NCI-H2171 treated with DMSO at 0.1 percent for 48 hours (cell line): ENCODE results near the gene NME7.
"Not testable (repeated sequence)": the region's sequence is repeated elsewhere in the genome, so short reads cannot be mapped to it uniquely, and the experiment has no call there.

Source experiments
- DNase-seq: peaks from one replicate; lab custom pipeline; 2025; lab: John Stamatoyannopoulos, UW

Gene NME7

DNA sequence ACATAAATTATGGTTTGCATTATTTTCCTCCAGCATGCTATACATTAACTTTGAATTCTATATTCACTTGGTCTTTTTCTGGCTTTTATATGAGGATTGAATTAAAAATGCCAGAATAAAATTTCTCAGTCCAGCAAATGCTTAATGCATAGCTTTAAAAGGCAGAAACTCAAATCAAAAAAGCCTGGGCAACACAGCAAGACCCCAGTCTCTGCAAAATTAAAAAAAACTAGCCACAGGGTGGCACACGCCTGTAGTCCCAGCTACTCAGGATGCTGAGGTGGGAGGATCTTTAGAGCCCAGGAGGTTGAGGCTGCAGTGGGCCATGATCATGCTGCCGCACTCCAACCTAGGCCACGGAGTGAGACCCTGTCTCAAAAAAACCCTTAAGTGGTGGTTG is 241.3 kb downstream of the NME7 start:
- no peak for DNase-seq

DNA sequence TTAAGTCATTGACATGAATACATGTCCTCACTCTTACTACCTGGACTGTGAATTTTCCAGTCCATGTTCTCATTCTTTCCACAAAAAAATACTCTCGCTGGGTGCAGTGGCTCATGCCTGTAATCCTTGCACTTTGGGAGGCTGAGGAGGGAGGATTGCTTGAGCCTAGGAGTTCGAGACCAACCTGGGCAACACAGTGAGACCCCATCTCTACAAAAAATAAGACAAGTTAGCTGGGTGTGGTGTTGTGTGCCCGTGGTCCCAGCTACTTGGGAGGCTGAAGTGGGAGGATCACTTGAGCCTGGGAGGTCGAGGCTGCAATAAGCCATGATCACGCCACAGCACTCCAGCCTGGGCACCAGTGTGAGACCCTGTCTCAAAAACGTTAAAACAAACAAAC is 242.0 kb downstream of the NME7 start:
- not testable (repeated sequence) for DNase-seq

DNA sequence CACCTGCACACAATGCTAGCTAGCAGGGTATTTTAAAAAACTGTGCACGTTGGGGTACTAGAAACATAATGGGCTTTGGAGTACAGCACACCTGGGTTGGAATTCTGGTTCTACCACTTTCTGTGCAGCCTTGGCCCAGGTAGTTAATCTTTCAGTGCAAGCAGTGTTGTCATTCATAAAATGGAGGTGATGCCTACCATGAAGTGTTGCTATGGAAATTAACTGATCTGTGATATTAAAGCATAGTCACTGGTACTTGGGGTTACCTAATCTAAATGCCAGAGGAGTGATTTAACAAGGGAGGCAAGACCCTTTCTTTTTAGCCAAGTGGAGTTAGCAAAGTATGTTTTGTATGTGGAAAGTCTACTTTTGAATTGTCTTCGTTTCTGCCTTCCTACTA is 243.1 kb downstream of the NME7 start:
- DNase-seq, result no peak

DNA sequence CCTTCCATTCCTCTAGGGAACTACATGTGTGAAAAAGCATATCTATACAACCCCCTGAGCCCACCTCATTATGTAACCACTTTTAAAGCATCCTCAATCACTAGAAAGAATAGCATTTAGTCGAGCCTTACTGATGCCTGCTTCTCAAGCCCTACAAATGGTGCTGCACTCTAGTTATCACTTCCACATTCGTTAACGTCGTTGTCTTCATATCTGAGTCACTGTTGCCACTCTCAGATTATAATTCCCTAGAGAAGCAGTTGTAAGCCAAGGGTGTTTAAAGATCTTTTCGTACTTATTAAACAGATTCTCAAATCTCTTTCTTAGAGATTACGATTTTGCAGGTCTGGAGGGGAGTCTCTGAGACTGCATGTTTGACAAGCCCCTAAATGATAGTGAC is 244.6 kb downstream of the NME7 start:
- no peak for DNase-seq

DNA sequence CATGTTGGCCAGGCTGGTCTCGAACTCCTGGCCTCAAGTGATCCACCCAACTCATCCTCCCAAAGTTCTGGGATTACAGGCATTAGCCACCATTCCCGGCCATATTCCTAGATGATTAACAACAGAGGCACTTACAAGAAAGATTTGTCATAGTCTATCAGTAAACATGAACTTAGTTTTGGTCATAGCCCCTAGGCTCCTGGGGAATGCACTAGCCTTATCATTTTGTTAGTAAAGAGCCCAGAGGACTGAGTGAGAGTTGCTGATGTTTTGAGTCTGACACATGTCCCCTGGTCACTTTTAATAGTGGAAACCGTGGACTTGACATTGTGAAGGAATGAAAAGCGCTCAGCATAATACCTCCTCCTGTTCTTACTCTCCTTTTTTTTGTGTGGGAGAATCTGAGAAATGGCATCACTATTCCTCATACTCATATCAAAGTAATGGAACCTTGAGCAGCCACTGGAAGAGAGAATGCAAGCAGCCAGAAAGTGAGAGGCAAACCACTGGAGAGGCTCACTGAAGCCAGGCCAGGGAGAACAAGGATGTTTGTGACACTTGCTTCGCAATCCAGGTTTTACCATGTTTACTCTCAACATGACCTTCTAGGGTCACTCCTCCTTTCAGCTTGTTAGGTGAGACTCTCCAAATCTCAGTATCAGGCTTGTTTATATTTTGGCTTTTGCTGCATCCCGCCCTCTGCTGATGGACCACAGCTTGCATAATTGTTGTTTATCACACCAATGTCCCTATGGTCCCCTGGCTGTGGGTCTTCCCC is 246.3 kb downstream of the NME7 start:
- DNase-seq, result no peak

DNA sequence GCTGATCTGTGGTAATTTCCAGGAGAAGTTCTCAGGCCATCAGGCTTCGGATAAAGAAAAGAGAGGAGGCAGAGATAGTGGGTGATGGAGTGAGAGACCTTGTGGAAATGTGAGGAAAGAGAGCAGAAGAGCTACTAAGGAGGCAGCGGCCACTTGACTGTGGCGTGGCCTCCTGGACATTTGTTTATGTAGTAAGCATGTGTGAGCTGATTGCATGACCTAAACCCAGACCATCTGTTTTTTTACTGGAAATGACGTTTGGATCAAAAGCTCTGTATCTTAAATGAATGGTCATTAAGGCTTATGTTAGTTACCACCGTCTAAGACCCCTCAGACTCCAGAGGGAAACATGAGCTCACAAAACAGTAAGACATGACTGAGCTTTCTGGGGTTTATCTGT is 247.5 kb downstream of the NME7 start:
- DNase-seq, result no peak

DNA sequence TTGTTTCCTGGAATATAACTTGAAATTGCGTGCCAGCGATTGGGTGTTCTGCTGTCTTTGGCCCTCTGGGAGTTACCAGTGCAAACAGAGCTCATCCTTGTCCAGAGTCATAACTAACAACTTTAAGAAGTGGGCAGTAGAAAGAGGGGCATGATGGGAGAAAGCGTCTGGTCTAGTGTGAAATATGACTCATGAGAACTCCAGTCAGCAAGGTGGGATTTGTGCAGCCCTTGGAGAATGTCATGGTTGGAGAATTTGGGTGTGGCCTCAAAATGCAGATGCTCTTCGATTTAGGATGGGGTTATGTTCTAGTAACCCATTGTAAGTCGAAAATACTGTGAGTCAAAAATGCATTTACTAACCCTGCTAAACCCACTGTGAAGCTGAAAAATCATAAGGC is 248.2 kb downstream of the NME7 start:
- no peak for DNase-seq

DNA sequence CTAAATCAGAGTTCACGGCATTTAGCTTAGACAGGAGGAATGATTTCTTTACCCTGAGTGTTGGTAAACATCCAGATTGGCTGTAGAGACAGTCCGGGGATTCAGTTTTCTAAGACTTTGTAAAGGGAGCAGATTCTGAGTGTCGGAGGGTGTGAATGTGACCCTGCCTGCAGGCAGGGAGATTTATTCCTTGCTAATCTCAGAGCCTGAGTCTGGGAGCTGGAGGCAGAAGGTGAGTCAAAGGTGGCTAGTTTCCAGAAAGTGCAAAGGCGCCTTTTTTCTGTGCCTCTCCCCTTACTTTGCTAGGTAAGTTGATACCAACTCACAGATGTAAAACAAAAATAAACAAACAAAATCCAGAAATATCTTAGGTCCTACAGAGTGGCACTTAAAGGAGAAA is 249.4 kb downstream of the NME7 start:
- DNase-seq, result no peak

DNA sequence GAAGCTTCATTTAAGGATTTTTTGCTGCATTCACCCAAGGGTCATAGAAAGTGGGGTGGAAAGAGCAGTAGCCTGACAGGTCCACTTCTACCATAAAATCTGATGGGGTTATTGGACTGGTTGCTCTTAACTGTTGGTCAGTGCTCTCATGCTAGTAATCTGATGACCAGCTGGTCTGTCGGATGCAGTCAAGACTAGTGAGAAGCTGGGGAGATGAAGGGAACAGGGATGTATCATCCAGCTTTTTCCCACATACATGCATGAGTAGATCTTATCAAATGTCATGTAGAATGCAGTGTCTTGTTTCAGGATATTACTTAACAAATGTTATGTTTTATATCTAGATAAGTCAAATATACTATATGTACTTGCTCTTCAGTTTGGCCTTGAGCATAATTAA is 250.0 kb downstream of the NME7 start:
- DNase-seq, result no peak

DNA sequence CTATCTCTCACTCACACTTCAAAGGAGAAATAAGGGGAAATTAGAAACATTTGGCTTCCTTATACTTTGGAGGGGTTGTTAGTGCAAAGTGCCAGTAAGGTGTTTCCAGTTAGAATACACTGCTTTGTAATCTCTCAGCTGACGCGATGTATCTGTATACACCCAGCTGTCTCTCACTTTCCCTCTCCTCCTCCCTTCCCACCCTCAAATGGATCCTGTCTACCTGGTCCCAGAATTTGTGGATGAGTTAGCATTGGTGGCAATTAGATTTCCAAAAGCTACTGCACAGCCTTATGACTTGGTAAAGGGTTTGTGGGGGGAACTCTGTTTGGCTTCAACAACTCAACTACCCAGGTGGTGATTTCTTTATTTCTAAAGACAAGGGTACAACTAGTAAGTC is 250.6 kb downstream of the NME7 start:
- no peak for DNase-seq

DNA sequence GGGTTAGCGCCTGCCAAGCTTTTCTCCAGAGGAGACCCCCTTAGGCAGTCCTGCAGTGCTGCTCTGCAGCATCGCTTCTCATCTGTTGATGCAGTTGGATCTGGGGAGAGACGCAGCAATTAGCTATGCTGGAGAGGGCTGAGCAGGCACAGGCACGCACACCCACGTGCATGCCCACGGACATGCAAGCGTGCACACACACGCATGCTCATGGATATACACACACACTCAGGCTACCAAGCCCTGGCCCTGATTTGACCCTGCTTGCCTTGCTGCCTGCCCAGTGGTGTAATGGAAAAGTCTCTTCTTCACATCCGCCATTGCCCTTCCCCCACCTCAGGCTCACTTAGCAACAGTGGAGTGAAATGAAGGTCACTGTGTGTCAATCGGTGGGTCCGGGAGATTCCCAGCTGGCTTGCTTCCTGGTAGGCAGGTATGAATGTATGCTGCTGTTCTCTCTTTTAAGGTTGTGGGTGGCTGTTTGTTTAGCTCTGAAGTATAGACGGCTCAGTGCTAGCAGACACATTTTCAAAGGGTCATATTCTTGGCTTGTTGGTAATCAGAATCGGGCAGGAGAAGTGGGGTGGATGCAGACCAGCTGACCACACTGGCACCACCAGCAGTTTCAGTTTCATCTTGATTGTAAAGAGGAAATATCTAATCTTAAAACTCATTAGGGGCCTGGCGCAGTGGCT is 251.6 kb downstream of the NME7 start:
- DNase-seq, result no peak

DNA sequence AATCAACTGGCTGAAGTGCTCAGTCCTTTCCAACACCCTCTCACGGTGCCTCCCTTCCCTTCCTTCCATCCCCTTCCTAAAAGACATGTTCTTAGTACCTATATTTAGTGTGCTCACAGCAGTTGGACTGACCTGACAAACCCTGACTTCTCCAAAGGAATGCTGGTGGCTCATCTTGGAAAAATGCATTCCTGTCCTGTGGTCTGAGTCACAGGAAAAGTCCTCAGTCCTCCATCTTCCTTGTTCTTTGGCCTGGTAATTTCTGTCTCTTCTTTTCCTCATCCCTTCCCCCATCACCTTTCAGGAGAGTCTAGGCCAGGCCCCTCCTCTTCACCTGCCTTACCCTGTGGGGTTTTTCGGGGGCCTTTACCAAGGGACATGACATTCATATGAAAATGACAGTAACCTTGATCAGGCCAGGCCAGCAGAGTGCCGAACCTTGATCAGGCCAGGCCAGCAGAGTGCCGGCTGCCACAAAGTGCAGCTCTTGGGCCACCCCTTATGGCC is 253.9 kb downstream of the NME7 start:
- DNase-seq, result no peak

DNA sequence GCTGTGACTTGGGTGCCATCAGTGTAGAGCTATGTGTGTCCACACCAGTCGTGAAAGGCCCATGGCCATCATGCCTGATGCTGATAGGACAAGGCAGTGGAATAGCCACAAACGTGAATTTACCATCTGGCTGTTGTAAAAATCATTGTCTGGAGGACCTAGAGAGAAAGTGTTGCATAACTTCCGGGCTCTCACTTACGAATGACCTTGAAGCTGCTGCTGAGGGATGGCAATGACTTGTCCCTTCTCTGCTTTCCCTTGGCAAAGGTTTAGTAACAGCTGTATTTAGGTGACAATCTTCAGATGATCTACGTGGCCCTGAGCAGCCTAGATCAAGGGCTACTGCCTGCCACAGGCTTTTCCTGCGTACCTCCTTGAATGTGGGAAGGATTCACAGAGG is 255.4 kb downstream of the NME7 start:
- DNase-seq, result no peak

DNA sequence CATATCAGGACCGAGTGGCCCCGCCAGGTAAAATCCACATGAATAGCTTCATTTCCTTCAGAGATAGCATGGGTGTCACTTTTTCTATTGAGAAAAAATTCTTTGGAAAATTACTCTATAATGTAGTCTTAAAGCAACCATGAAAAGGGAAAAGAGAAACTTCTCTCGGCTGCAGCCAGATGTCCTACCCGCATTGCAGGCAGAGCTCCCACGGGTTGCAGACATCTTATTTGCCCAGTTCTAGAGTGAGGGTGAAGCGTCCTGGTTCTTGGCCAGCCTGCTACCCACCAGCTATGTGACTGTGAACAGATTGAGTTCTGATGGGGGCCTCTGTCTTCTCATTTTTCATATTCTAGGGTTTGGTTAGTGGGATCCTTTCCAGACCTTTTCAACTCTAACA is 256.1 kb downstream of the NME7 start:
- no peak for DNase-seq

DNA sequence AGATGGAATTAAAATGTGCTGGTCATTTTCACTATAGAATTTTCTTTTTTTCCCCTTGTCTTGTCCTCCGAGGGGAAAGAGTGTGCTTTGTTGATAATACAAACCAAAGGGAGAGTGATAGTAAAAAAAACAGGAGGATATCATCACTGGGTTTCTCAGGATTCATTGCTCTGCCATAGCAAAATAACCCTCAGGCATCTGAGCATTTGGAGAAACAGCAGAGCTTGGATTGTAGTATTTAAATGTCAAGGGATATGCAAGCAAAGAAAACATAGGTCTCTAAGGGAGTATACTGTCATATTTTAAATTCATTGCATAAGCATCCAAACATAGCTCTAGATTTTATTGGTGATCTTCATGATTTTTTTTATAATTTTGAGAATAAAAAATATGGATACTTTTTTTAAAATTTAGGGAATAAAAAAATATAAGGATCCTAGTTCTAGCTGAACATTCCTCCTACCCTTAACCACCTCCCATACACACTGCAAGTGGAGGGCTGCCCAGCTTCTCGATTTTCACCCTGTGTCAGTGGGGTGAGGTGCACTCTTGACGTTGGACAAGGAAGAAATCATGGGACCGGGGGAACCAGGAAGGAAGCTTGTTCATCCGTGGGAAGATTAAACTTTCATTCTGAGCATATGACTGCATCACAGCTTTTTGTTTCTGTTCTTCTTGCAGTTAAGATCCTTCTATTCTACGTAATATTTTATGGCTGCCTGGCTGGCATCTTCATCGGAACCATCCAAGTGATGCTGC is 256.7 kb downstream of the NME7 start:
- DNase-seq, result no peak

DNA sequence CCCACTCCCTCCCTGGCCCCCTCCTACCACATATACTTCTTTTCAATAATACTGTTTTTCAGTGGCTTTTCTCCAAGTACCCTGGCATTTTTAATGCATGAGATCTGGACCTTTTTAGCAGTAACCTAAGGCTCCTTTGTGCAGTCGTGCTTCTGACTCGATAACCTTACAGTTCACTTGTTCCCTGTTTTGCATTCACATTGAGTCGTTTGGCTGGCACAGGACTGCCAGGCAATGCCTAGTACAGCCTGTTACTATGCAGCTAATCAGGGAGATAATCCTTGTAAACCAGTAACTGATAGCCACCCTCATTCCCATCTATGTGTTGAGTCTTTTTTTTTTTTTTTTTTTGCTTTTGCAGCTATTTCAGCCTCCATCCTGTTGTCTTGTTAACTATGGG is 257.4 kb downstream of the NME7 start:
- DNase-seq, result peak; percentile 13

DNA sequence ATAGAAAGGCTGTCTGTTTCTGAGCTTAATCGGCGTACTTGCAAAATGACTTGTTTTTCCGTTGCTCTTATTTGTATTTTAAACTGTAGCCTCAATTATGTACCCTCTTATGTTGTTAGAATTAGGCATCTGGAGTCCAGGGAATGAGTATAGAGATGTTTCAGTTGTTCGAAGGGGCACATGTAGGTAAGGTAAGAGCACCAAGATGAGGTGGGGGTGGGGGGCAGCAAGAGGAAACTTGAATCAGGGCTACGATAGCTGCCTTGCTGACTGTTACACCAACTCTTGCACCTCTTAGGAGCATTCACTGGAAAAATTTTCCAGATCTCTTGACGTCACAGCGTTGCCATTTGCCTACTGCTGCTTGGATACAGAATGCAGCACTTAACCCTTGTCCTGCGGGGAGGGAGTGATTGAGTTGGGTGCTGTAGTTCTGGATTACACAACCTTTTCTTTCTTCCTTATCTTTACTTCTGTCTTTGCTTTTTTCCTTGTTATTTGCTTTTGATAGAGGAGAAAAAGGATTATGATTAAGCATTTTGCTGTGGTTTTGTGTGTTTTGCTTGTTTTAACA is 257.9 kb downstream of the NME7 start:
- DNase-seq, result no peak

DNA sequence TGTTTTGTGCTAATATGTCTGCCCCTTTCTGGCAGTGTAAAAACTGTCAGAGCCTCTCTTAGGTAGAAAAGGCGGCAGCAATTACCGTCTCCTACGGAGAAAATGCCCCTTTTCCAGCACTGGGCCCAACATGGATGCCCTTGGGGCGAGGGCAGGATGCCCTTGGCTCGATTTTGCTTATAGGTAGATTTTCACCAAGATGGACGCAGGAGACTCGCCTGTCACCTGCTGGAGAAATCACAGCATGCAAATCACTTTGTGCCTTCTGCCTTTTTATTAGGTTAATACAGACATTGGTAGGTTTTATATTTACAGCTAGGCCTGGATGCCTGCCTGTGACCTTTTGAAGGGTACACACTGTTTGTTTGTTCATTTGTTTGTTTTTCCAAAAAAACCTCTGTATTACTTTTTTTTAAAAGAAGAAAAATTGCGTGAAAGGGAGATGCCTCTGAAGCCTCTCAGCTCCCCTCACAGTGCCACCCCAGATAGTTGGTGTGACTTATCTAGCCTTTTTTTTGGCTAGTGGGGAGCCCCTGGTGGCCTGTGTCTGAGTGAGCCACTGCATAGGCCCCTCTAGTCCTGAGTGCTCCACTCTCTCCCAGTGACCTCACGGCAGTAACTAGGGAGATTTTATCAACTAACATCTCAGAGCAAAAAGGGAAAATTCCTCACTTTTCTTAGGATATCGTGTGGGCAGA is 258.6 kb downstream of the NME7 start:
- no peak for DNase-seq

DNA sequence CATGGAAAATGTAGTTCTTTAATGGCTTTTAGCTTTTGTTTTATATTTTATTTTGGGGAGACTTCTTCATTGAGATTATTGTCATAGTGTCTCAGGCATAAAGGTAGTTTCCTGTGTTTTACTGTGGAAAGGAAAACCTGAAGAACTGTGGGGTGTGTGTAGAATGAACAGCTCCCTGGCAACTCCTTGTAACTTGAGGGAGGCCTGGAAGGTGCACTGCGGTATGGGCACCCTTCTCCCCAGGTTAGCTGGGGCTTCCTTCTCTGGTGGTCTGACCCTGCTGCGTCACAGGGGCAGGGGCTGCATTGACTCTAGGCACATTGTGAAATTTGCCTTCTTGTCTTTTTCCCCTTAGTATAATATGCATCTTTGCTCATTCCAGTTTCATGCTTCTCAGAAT is 259.4 kb downstream of the NME7 start:
- no peak for DNase-seq

DNA sequence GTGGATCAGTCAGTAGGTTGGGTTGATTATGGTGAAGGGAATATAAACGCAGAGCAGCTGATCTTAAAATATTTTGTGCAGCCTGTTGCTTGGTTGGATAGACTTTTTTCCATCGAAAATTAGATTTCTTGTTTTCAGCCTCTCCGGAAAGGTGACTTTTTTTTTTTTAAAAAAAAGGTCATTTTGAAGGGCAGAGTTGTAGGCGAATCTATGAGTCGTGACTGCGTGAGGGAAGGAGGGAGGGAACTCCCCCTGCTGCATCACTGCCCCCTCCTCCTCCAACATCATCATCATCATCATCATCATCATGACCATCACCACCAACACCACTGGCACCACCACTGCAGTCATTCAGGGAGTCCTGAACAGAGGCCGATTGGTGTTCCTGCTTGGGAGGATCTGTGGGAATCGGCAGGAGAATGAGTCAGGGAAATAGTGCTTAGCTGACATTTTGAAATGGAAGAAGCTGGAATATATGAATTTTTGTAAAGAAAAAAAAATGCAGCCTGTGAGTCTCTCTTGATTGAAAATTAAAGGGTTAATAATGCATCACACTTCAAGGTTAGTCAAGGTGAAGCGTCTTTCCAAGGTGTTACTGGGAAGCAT is 259.9 kb downstream of the NME7 start:
- DNase-seq, result no peak

DNA sequence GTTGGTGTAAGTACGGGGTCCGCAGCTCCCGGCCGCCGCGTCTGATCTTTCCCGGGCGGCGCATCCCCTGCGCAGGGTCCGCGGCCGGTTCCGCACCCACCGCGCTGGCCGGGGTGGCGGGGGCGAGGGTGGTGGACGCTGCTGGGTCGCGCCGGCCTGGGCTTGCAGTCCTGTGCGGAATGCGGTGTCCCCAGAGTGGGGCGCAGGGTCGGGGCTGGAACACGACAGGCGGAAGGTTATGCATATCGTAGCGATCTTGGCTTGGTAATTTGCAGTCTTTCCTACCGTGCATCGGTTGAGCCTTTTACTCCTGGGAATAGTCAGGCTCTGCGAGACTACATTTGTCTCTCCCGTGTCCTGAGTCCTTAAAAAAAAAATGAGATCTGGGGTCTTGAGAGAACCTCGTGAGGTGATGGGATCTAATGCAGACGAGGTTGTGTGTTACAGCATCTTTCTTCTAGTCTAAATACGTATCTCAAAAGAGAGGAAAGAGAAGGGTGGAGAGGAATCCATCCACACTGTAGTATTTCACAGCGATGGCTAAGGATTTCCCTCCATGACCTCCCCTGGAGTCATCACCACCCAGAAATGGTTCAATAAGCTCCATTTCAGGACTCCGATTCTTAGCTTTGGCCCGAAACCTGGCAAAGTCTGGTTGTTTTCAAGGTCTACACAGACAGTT is 260.5 kb downstream of the NME7 start:
- DNase-seq, result peak; percentile 53
